HG02885 (cell line): ENCODE measurements around the gene CT55.
"Not testable (repeated sequence)": the region's sequence is repeated elsewhere in the genome, so short reads cannot be mapped to it uniquely, and the experiment has no call there.

ENCODE experiments used
- ATAC-seq: cut with Tn5 transposase; IDR thresholded peaks from one replicate; pipeline ENCODE4 v1.9.1; 2021; ENCODE audit warnings: mild to moderate bottlenecking; ENCODE audit not compliant: unreplicated experiment, poor library complexity

CT55 gene, protein sequence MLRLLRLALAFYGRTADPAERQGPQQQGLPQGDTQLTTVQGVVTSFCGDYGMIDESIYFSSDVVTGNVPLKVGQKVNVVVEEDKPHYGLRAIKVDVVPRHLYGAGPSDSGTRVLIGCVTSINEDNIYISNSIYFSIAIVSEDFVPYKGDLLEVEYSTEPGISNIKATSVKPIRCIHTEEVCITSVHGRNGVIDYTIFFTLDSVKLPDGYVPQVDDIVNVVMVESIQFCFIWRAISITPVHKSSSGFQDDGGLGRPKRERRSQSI

DNA sequence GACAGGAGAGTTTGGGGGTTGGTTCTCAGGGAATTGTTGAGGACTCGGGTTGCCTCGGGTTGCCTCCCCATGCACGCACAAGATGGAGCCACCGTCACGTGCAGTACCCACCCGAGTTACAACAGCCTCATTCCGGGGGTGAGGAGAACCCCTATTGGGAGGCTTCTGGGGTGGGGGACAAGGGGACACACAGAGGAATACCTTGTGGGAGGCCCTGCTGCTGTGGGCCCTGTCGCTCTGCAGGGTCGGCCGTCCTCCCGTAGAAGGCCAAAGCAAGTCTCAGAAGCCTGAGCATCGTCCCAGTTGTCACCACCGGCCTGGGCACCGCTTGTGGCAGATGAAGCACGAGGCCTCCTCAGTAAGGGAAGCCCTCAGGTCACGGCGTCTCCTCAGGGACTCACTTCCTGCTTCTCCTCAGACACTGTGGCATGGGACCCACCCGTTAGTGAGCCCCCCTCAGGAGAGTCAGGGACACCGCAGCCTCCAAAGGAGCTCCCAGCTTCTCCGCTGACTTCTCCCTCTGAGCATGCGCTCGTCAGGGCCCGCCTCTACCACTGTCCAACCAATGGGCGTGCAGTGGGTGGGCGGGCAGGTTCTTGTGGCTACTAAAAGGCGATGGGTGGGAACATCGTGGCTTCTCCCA, at the start of gene CT55:
CT55 (minus strand) TSS at position 522 of the 643 bp plus-strand sequence; CDS start at position 295, 227 bp downstream.
- no peak for ATAC-seq

DNA sequence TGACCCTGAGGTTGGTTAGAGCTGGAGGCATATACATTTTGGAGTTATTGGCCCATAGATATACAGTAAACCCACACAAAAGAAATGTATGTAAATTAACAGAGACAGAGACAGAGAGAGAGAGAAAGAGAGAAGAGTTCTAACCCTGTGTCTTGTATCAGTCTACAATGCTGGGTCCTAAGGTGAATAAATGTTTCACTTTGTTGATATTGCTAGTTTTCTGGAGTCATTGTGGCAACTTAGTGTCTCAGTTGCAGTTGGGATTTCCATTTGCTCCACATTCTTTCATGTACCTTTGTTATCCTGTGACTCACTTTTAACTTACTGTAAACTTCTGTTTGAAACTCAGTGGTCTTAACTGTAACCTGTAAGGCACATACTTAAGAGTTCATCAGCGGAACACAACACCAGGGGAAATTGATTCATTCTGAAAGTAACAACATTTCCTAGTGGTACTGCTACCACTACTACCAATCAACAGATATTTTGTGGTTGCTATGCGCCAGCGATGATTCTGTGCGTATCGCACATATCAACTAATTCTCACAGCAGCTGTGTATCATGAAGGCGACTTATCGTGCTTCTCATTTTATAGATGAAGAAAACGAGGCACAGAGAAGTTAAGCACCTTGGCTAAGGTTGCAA, 42.1 kb upstream of the CT55 start:
- no peak for ATAC-seq

DNA sequence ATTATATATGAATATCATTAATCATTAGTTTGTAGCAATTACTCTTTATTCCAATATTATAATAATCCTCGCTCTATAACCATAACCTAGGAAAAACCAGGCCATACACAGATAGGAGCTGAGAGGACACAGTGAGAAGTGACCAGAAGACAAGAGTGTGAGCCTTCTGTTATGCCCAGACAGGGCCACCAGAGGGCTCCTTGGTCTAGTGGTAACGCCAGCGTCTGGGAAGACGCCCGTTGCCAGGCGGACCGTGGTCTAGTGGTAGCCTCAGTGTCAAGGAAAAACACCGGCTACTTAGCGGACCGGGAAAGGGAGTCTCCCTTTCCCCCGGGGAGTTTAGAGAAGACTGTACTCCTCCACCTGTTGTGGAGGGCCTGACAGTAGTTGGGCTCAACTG, 35.2 kb upstream of the CT55 start:
- not testable (repeated sequence) for ATAC-seq

DNA sequence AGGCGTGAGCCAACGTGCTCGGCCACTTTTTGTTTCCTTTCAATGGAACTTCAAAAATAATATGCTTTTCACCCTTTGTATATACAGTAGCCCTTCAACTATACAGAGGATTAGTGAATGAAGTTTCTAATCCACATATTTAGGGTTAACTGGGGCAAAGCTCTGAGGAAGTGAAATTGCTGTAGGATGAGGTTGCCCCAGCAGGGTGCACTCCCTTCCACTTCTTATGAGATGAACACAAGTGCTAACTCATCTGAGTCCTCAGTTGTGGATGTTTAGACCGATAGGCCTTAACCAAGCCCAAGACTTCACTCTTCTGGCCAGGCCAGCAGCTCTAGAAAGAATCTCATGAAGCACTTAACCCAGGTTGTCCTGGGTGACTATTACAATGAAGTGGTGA, 29.1 kb upstream of the CT55 start:
- no peak for ATAC-seq

DNA sequence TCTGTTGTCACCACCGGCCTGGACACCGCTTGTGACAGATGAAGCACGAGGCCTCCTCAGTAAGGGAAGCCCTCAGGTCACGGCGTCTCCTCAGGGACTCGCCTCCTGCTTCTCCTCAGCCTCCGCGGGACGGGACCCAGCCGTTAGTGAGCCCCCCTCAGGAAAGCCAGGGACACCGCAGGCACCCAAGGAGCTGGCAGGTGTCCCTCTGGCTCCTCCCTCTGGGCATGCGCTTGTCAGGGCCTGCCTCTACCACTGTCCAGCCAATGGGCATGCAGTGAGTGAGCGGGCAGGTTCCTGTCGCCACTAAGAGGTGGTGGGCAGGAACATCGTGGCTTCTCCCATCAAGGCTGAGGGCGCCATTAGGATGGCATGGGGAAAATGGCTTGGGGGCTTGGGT, 23.5 kb upstream of the CT55 start:
- no peak for ATAC-seq

DNA sequence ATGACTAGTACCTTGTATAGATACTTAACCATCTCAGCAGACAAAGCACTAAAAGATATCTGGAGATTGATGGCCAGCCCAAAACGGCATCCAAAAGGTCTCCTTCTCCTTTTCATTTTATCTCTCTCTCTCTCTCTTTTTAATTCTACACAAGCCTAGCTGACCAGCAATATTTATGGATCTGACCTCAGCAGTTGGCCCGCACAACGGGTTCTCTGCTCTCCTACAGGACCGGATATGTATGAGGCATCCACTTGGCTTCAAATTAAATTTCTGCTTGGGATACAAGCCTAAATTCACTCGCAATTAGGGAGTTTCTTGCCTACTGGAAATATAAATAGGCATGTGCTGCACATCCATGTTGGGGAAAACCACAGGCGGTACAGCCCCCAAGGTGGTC, 22.5 kb upstream of the CT55 start:
- ATAC-seq: no peak

DNA sequence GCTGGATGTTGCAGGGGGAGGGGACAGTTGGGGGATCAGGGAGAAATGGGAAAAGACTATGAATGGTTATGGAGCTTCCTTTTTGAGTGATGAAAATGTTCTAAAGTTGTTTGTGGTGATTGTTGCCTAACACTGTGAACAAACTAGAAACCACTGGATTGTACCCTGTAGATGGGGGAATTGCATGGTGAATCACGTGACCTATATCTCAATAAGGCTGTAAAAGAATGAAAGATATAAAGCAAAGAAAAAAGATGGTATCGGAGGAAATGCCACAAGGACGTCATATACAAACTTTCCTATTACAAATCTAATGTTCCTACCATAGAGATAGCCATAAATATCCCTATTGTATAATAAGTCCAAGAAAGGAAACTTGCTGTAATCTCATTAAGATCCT, 20.6 kb upstream of the CT55 start:
- ATAC-seq: no peak

DNA sequence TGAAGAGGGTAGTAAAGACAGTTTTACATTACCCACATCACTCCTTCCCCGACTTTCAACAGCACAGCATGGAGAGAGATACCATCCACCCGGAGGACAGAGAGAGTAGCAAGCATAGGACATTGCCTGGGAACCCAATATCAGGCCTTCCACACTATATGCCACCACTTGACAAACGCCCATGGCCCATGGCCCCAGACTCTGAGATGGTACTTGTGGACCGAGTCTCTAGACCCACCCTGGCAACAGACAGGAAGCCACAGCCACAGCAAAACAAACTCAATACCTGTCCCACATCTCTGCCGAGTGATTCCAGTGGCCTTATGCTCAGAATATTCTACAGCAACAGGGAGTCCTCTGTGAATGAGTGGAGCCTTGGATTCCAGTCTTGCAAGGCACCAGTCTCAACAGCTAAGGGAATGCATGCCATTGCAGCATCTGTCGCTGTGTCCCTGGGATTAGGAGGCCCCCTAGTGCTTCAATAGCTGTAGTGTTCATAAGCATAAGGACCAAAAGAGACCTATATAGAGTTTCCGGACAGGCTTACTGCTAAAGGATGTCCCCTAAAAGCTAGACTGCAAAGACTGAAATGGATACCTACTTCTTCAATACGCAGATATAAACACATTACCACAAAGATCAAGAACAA, 14.7 kb upstream of the CT55 start:
- peak; percentile 89 for ATAC-seq

DNA sequence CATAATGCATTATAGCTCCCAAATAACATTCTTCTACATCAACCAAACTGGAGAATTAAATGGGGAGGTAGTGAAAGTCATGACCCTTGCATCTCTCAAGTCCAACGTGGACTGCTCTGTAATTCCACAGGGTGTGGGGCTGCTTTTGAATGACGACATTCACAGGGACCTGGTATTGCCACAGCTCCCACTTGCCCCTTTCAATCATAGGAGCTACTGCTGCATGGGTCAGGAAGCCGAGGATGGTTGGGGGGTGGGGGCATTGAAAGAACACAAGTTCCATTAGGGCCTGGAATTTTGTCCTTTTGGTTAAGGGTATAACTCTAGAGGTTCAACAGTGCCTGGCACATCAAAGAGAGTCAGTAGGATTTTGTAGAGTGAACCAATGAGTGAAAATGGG, 7.4 kb upstream of the CT55 start:
- ATAC-seq: no peak

DNA sequence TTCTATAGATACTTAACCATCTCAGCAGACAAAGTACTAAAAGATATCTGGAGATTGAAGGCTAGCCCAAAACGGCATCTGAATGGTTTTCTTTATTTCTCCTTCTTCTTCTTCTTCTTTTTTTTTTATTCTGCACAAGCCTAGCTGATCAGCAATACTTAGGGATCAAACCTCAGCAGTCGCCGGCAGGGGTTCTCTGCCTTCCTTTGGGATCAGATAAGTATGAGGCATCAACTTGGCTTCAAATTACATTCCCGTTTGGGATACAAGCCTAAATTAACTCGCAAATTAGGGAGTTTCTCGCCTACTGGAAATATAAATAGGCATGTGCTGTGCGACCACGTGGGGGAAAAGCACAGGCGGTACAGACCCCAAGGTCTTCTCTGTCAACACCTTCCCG, 730 bp downstream of the CT55 start:
- no peak for ATAC-seq

DNA sequence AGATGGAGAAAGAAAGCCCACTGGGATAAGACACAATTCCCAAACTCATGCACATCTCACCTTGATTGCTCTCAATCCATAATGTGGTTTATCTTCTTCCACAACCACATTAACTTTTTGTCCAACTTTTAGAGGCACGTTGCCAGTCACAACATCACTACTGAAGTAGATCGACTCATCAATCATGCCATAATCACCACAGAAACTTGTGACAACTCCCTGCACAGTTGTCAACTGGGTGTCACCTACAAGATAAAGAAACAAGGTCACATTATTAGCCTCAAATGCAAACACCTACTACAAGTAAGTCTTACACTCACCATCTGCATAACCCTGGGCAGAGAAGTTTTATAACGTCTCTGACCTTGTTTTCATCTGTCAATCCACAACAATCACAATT, 1.7 kb downstream of the CT55 start:
- not testable (repeated sequence) for ATAC-seq

DNA sequence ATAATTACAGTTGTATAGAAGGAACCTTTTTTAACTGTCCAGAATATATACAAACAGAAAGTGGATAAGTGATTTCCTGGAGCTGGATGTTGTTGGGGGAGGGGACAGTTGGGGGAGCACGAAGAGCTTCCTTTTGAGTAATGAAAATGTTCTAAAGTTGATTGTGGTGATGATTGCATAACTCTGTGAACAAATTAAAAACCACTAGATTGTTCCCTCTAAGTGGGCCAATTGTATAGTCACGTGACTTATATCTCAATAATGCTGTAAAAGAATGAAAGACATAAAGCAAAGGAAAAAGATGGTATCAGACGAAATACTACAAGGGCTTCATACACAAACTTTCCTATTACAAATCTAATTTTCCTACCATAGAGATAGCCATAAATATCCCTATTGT, 2.7 kb downstream of the CT55 start:
- ATAC-seq: no peak

DNA sequence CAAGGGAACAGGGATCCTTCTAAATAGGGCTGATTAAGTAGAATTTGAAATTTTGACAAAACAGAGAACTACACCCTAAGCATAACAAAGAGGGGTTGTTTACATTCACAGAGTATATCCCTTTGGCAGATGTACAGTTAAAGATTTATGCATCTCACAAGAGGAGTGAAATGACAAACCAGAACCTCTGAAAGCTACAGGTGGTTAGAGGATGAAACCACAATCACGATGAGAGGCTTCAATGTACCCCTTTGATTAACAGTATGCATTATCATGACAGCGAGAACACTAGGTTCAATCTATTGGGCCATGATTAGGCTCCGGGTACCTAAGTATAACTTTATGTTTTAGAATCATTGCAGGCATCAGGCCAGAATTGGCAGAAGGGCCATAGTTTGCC, 16.5 kb downstream of the CT55 start:
- not testable (repeated sequence) for ATAC-seq

DNA sequence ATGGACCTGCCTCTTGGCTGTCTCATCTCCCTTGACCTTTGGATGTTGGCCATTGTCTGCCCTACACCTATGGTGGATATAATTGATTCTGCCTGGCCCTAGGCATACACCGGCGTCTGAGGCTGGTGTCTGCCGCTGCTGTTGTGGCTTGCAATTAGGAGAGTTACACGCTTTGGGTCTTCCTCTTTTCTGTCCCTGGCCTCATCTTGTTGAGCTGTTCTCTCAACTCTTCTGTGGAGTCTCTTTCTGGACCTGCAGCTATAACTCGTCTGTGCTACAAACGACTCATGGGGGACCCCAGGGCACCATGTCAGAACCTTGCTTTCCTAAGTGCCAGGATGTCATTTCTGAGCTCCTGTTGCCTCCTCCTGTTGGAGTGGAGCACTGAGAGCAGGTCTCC, 45.1 kb downstream of the CT55 start:
- not testable (repeated sequence) for ATAC-seq

DNA sequence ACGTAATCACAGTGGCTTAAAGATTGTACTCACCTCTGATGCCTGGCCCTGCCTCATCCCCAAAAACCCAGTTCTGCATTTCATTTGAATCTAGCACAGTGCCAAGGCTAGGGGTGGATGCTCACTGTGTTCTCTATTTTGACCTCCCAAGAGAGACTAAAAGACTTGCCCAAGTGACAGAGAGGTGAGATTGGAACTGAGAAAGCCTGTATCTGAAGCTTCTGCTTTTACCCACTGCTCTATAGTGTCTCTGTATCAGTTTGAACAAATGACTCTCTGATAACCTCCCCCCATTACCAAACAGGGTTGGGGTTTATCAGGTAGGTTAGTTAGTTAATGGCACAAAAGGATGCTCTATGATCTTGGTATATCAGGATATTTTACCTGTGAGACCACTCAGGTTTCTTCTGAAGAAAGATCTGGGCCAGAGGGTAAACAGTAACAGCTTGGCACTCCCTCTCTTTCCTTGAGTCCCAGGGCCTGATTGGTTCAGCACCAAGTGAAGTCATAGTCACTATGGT, 51.1 kb downstream of the CT55 start, which contains the start of gene ETDB:
ETDB (minus strand) TSS at position 471 of the 521 bp plus-strand sequence. CDS start 1,265 bp downstream, outside the sequence.
- not testable (repeated sequence) for ATAC-seq

DNA sequence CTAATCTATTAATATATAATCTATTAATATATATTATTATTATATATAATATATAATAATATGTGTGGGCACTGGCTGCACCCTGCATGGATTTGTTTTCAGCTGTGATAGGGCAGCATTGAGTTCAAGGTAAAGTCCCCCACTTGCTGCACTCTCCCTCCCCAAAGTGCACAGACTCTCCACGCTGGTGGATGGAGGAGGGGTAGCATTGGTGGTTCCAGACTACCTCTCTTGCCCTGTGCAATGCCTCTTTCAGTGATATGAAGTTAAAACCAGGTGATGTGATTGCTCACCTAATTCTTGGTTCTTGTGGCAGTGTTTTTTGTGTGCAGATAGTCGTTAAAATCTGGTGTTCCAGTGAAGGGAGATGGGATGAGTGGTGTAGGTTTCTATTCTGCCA, 55.1 kb downstream of the CT55 start:
- not testable (repeated sequence) for ATAC-seq

DNA sequence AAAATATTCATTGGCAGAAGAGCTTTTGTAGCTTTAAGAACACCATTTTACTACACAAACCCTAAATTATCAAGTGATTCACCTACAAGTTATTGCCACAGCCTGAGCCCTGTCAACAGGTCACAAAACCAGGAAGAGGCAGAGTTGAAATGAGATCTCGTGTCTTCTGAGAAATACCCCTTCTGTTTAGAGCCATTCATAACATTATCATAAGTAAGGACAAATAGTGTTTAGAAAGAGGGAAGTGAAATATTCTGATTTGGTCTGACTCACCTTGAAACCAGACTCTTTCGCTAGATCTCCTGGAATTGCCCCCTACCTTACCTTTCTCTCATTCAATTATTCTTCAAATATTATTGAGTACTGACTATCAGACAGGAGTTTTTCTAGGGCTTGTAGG, 56.8 kb downstream of the CT55 start:
- peak; percentile 96 for ATAC-seq

DNA sequence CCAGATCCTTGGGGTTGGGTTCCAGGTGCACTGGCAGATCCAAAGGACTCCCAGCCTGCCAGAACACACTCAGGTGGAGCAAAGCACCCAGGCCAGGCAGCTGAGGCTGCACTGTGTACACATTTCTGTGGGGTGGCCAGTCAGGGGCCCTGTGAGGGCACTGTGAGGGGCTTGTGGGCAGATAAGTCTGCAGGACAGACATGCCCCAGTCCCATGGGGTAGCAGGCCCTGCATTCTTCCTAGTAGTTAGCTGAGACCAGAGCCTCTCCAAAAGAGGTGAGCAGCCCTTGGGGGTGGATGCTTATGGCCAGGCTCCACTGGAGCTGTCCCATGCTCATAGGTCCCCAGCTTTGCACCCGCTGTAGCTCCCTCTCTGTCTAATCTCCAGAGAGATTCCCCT, 58.5 kb downstream of the CT55 start:
- no peak for ATAC-seq

DNA sequence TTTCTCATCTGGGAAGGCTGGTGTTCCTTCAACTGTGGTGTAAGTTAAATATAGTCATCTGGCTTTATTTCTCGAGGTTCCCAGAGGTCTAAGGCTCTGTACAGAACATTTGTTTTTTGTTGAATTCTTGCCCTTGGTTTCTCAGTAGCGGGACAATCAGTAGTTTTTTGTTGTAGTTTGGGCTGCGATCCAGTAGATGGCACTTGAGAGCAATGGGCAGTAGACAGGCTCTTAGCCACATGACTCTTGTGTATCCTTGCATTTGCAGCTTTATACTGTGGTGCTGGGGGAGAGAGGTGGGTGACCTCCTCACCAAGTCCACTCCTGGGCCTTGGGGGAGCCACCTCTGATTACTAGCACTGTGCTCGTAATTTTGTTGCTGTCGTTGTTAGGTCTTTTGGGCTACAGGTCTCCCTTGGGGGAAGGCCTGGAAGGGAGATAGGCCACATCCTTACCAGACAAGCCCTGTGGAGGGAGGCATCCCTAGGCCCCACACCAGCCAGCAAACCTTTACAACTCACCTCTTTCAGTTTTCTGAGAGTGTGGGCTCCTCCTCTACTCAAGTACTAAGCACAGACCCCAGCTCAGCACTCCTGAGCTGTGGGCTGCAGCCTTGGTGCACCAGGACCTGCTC, 59.0 kb downstream of the CT55 start:
- peak; percentile 55 for ATAC-seq

DNA sequence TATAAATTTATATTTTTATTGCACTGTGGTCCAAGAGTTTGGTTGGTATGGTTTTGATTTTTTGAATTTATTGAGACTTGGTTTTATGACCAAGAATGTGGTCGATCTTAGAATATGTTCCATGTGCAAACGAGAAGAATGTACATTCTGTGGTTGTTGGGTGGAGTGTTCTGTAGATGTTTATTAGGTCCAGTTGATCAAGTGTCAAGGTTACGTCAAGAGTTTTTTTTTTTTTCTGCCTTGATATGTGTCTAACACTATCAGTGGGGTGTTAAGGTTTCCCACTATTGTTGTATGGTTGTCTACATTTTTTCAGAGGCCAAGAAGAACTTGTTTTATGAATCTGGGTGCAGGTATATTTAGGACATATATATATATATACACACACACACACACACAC, 61.6 kb downstream of the CT55 start:
- no peak for ATAC-seq
